GM12878 (cell line): ENCODE measurements around the gene GP2. TPM values are rescaled to one million over a fixed set of nuclear protein-coding genes. Genes with fewer than 3 reads are reported as not detected.

Experiments used
- ATAC-seq: fragments of 200-7000 bp; cut with Tn5 transposase; 3 replicates; pipeline ENCODE4 v1.9.1; 2020; ENCODE audit warnings: mild to moderate bottlenecking, moderate library complexity
- BruUV-seq: library from RNA; stranded (reverse); fragments of 400-500 nt; replicated peaks from 2 replicates; lab custom pipeline; 2021; lab: Mats Ljungman, UMichigan
- CTCF ChIA-PET: fragments of 300-600 bp; sonication (Branson Sonifier 250); formaldehyde crosslinking; extraction: SDS; loops from one replicate; lab custom pipeline; 2021; ENCODE audit warnings: inconsistent platforms; lab: Yijun Ruan, JAX
- POLR2A ChIA-PET: fragments of 350-600 bp; formaldehyde crosslinking; extraction: SDS; loops from one replicate; lab custom pipeline; 2021; ENCODE audit warnings: inconsistent platforms; lab: Charles Lee
- RAD21 ChIA-PET: fragments of 300-600 bp; sonication (Branson Sonifier 250); formaldehyde crosslinking; loops from one replicate; lab custom pipeline; 2023; ENCODE audit warnings: antibody characterized with exemption; ENCODE audit not compliant: unreplicated experiment; lab: Charles Lee
- SMC1A ChIA-PET: fragments of 300-600 bp; sonication (Branson Sonifier 250); formaldehyde crosslinking; loops from one replicate; lab custom pipeline; 2023; ENCODE audit not compliant: unreplicated experiment, uncharacterized antibody; lab: Charles Lee
- DNase-seq: peaks from one replicate; pipeline ENCODE4 v3.0.0-alpha.2; 2011; ENCODE audit warnings: low read depth, low spot score
- FAIRE-seq: peaks from 3 replicates; lab custom pipeline; 2011; peaks lifted over from hg19 to GRCh38; lab: Jason Lieb, UNC
- H2AFZ ChIP-seq: 2 replicates; pipeline ENCODE4 v1.6.0; 2011; ENCODE audit warnings: low read depth, low read length, control low read depth; ENCODE audit not compliant: control insufficient read depth
- H3K27ac ChIP-seq: 2 replicates; pipeline ENCODE4 v1.5.1; 2011; ENCODE audit warnings: control low read depth; ENCODE audit not compliant: control insufficient read depth, insufficient read depth
- H3K27me3 ChIP-seq, 2 experiments: replicated peaks in 1 of 2; 2 replicates each; pipeline versions ENCODE4 v1.6.0 to v1.6.1; 2011; ENCODE audit warnings: low read length in 1 of 2; ENCODE audit not compliant: control insufficient read depth in 2 of 2, insufficient read depth in 2 of 2
- H3K36me3 ChIP-seq, 2 experiments: 2 replicates each; pipeline ENCODE4 v1.5.1; 2011; ENCODE audit warnings: low read length in 1 of 2; ENCODE audit not compliant: control insufficient read depth in 2 of 2, insufficient read depth in 2 of 2
- H3K4me1 ChIP-seq: 2 replicates; pipeline ENCODE4 v1.6.1; 2011; ENCODE audit warnings: mild to moderate bottlenecking, low read length, moderate library complexity, mixed read lengths; ENCODE audit not compliant: control insufficient read depth, insufficient read depth
- H3K4me2 ChIP-seq: 2 replicates; pipeline ENCODE4 v1.6.0; 2011; ENCODE audit warnings: control low read depth; ENCODE audit not compliant: control insufficient read depth, insufficient read depth
- H3K4me3 ChIP-seq: fragments of 200-600 bp; sonication (generic); 2 replicates; pipeline ENCODE4 v1.5.1; 2016
- H3K79me2 ChIP-seq: 2 replicates; pipeline ENCODE4 v1.6.0; 2011; ENCODE audit warnings: low read length; ENCODE audit not compliant: control insufficient read depth, insufficient read depth
- H3K9ac ChIP-seq: 2 replicates; pipeline ENCODE4 v1.8.0; 2011; ENCODE audit warnings: low read length, control low read depth, mixed read lengths; ENCODE audit not compliant: control insufficient read depth, insufficient read depth
- H3K9me3 ChIP-seq: replicated peaks from 3 replicates; pipeline ENCODE4 v1.5.1; 2011; ENCODE audit warnings: mild to moderate bottlenecking, low read length; ENCODE audit not compliant: control insufficient read depth, insufficient read depth
- H4K20me1 ChIP-seq: 2 replicates; pipeline ENCODE4 v1.6.0; 2011; ENCODE audit not compliant: control insufficient read depth, insufficient read depth
- EZH2 ChIP-seq: IDR thresholded peaks from 2 replicates; pipeline ENCODE4 v1.6.1; 2012; ENCODE audit warnings: low read depth, mild to moderate bottlenecking, control low read depth, inconsistent platforms, low read length, borderline replicate concordance; ENCODE audit not compliant: control insufficient read depth
- GATAD2B ChIP-seq: fragments of 450-650 bp; conservative IDR thresholded peaks from 2 replicates; pipeline ENCODE4 v1.6.1; 2017; ENCODE audit warnings: low read depth, mild to moderate bottlenecking, moderate library complexity
- MLLT1 ChIP-seq: fragments of 450-650 bp; IDR thresholded peaks from 2 replicates; pipeline ENCODE4 v1.6.1; 2016; ENCODE audit warnings: mild to moderate bottlenecking
- MXI1 ChIP-seq: fragments of 150-350 bp; IDR thresholded peaks from 2 replicates; pipeline ENCODE4 v1.6.1; 2011; ENCODE audit warnings: low read depth, mild to moderate bottlenecking, inconsistent platforms, low read length, improper control_type of control experiment
- PML ChIP-seq: IDR thresholded peaks from 2 replicates; pipeline ENCODE4 v1.6.1; 2012; ENCODE audit warnings: low read length, inconsistent platforms
- REST ChIP-seq: IDR thresholded peaks from 2 replicates; pipeline ENCODE4 v1.6.1; 2012; ENCODE audit warnings: mild to moderate bottlenecking, low read depth, low read length
- ZZZ3 ChIP-seq: IDR thresholded peaks from 2 replicates; pipeline ENCODE4 v1.6.1; 2011; ENCODE audit warnings: low read depth; ENCODE audit not compliant: control insufficient read depth, insufficient read length
- WGBS: methylation state at CpG from one replicate; pipeline ENCODE4 v1.1.6; 2016; ENCODE audit warnings: low lambda C conversion rate; ENCODE audit not compliant: insufficient replicate concordance, insufficient coverage; ENCODE audit errors: missing lambda C conversion rate; 5-methylcytosine and 5-hydroxymethylcytosine counted together
- in situ Hi-C: fragments of 300-500 bp; cut with MboI; formaldehyde crosslinking; loops from 9 replicates; pipeline ENCODE4 v1.14.3; 2018; ENCODE audit warnings: mixed read lengths
- intact Hi-C: fragments of 100-400 bp; cut with micrococcal nuclease; formaldehyde crosslinking; loops from one replicate; pipeline ENCODE4 v1.14.2; 2022; ENCODE audit not compliant: unreplicated experiment
- polyA plus RNA-seq, 11 experiments: library from polyadenylated mRNA; depleted of rRNA in 4 of 11; unstranded in 6 of 11; stranded (reverse) in 5 of 11; fragments of >200 nt; fragmentation: Nextera tagmentation in 4 of 11; fragmentation: Illumina TruSeq in 1 of 11; extraction: Ambion mirVana in 4 of 11; extraction: Trizol in 1 of 11; gene quantifications; 1 replicate in 1 of 11; 2 replicates in 10 of 11; pipeline versions ENCODE4 v1.2.1 to v1.2.3, GENCODE V29; 2011 to 2016; ENCODE audit warnings: inconsistent platforms in 2 of 11, missing spikeins in 2 of 11, low read depth in 1 of 11
- total RNA-seq, 4 experiments: library from RNA; depleted of rRNA in 3 of 4; stranded (reverse); fragments of >200 nt in 3 of 4; fragmentation: Illumina TruSeq in 1 of 4; extraction: Trizol in 1 of 4; gene quantifications; 2 replicates each; pipeline versions ENCODE4 v1.2.1 to v1.2.3, GENCODE V29; 2013 to 2021
- TF ChIP-seq, protein P1 (sequence below): IDR thresholded peaks from 2 replicates; pipeline ENCODE4 v1.6.1; 2011; ENCODE audit warnings: low read depth, mild to moderate bottlenecking, low read length, moderate library complexity, borderline replicate concordance; ENCODE audit errors: extremely low read depth
- TF ChIP-seq, protein P2 (sequence below): fragments of 450-650 bp; conservative IDR thresholded peaks from 2 replicates; pipeline ENCODE4 v1.6.1; 2017; ENCODE audit warnings: mild to moderate bottlenecking, moderate library complexity

GP2 gene
- total and polyA plus RNA-seq, 10 of the 15 experiments (the other 5 are each of a cell fraction or from before 2014, with no cell fraction given) = 6.9 TPM; not detected in 9

GRCh38 chr16:20347666-20348364 lies 20.5 kb upstream of the GP2 start:
- Histone ChIP-seq H4K20me1 (no peaks in the 10 kb centered on the region), H3K79me2 (no peaks in the 10 kb centered on the region), H3K36me3 (no peaks in the 10 kb centered on the region), H3K4me2 (no peak overlapping the region), H3K4me1 (no peaks in the 10 kb centered on the region), H3K27me3 (no peaks in the 10 kb centered on the region; a peak in 1 of 4 replicates), H3K9me3 (no peaks in the 10 kb centered on the region), H3K4me3 (no peak overlapping the region), H3K27ac (no peak overlapping the region), H2AFZ (no peak overlapping the region), H3K9ac (no peak overlapping the region)
- RAD21 ChIA-PET = no interaction called here
- no peak for FAIRE-seq
- CTCF ChIA-PET = no interaction called here
- intact Hi-C loops = no loop called here
- DNase-seq = no peak
- TF ChIP-seq MLLT1 (no peak), EZH2 (no peak), PML (no peak), GATAD2B (no peak), ZZZ3 (no peak), MXI1 (no peak), REST (no peak)
- TF ChIP-seq, protein P1, sequence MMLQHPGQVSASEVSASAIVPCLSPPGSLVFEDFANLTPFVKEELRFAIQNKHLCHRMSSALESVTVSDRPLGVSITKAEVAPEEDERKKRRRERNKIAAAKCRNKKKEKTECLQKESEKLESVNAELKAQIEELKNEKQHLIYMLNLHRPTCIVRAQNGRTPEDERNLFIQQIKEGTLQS = no peak
- TF ChIP-seq, protein P2, sequence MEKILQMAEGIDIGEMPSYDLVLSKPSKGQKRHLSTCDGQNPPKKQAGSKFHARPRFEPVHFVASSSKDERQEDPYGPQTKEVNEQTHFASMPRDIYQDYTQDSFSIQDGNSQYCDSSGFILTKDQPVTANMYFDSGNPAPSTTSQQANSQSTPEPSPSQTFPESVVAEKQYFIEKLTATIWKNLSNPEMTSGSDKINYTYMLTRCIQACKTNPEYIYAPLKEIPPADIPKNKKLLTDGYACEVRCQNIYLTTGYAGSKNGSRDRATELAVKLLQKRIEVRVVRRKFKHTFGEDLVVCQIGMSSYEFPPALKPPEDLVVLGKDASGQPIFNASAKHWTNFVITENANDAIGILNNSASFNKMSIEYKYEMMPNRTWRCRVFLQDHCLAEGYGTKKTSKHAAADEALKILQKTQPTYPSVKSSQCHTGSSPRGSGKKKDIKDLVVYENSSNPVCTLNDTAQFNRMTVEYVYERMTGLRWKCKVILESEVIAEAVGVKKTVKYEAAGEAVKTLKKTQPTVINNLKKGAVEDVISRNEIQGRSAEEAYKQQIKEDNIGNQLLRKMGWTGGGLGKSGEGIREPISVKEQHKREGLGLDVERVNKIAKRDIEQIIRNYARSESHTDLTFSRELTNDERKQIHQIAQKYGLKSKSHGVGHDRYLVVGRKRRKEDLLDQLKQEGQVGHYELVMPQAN = no peak
- ATAC-seq = no peak
- SMC1A ChIA-PET = no interaction called here
- in situ Hi-C loops = no loop called here
- POLR2A ChIA-PET = no interaction called here
- no TSS peak for BruUV-seq
- WGBS = 17% methylated on average over 12 of the region's 12 CpGs
